Ammon's horn (tissue), 1 donor: ENCODE measurements around the gene SHANK3.
"Not testable (repeated sequence)": the region's sequence is repeated elsewhere in the genome, so short reads cannot be mapped to it uniquely, and the experiment has no call there.

Experiments used
- DNase-seq: peaks from one replicate; pipeline ENCODE4 v3.0.0-alpha.2; 2016; ENCODE audit warnings: low spot score

The SHANK3 gene

DNA sequence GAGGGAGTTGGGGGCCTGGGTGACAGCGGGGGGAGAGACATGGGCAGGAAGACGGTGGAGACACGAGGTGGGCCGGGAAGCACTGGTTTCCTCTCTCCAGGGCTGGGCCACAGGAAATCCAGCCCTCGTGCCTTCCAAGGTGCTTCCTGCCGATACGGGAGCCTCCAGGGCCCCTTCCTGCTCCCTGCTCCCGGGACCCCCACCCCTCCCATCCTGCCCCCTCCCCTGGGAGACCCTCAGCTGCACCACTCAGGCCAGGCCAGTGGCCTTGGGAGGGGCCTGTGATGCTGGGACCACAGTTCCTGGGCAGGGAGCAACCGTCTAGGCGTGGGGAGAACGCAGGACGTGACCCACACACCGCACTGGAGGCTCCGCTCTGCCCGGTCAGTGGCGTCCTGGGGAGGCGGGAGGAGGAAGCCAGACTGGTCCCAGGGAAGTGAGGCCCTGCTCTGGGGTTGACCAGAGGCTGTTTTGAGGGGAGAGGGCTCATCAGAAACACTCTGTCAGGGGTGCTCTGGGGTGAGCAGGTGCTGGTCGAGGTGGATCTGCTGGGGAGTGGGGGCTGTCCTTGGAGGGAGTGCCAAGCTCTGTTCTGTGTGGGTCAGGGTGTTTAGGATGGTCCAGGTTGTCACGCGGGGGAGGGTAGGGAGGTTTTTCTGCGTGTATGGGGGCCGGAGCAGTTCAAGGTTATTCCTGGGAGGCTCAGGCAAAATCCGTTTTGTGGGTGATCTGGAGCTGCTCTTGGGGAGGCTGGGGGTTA, at the start of gene SHANK3:
Gene SHANK3, plus strand, starts transcription at position 353 of the 760 bp plus-strand sequence.
- no peak for DNase-seq

DNA sequence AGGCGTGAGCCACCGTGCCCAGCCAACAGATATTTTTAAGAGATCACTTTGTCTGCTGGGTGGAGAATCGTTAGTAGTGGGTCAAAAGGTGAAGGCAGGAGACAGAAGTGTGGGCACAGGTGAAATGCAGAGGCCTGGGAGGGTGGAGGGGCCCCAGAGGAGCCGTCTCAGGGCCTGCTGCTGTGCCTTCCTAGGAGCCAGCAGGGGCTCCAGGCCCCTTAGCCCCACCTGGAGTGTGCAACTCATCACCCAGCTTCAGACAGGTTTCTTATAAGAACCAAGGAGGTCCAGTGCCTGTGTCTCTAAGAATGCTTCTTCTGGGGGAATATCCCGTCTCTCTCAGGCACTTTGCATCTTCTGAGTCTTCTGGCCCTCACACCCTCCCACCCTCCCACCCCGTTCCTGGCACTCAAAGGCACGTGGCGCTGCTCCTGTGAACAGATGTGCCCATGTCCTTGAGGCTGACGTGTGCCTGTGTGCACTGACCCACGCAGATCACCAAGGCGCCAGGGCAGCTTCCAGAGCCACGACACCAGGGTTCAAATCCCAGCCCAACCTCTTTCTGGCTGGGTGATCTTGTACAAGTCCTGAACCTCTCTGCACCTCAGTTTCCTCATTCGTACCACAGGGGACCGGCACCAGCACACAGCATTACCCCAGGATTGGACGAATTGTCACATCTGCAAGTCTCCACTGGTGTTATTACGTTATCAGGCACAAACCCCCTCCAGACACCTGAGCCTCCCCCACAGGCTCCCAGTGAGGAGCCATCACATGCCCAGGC, 48.1 kb upstream of the SHANK3 start:
- DNase-seq, result no peak

DNA sequence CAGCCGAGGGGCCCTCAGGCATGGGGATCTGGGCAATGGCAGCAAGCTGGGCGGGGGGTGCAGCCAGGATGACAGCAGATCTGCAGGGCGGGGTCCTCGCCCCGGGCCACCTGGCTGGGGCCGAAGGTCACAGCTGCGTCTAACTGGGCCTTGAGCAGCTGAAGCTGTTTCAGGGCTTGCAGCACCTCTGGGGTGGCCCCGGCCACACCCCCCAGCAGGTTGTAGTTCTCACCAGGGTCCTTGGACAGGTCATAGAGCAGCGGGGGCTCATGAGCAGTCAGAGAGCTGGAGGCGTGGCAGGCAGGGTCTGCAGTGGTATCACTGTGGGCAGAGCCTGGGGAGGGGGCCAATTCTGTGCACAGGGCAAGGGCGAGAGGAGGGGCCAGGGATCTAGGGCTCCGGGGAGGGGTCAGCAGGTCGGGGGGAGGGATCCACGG, 47.5 kb upstream of the SHANK3 start:
- DNase-seq, result no peak

DNA sequence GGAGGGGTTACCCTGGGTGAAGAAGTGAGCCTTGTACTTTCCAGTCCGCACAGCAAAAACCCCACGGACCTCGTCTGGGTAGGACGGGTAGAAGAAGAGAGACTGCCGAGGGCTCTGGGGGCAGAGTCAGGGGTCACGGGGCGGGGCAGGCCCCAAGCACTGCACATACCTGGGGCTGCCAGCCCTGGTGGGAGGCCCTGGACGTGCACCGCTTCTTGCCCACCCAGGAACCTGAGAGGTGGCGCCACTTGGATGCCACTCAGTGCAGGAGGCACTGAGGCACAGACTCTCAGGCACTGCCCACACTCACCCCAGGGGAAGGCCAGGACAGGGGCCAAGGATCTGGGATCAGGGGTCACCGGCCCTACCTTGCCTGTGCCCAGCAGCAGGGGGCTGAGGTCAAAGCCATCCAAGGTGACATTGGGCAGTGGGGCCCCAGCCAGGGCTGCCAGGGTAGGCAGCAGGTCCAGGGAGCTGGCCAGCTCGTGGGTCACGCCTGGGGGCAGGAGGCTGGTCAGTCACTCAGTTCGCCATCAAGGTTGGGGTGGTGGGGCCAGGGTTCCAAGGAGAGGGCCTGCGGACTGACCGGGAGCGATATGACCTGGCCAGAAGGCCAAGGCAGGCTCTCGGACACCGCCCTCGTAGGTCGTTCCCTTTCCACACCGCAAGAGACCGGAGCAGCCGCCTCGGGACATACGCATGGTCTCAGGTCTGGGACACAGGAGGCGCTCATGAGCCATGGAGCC, 46.9 kb upstream of the SHANK3 start:
- DNase-seq, result no peak

DNA sequence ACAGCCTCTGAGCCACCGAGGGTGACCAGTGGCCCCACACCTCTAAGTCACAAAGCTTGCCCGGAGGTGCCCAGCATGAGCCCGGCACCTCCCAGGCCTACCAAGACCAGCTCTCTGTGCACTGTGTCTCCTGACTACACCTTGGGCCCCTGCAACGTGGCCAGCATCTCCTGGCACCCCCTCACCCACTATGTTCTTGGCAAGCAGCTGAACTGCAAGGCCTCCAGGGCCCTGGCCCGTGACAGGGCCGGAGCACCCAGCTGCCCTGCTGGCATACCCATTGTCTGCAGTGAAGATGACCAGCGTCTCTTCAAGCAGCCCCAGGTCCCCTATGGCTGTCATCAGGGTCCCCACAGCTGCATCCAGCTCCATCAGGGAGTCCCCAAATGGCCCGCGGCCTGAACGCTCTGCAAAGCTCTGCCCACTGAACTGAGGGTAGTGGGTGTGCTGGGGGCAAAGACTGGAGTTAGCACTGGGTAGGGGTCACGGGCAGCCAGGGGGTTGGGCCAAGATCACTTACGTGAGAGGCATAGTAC, 46.2 kb upstream of the SHANK3 start:
- DNase-seq, result no peak

DNA sequence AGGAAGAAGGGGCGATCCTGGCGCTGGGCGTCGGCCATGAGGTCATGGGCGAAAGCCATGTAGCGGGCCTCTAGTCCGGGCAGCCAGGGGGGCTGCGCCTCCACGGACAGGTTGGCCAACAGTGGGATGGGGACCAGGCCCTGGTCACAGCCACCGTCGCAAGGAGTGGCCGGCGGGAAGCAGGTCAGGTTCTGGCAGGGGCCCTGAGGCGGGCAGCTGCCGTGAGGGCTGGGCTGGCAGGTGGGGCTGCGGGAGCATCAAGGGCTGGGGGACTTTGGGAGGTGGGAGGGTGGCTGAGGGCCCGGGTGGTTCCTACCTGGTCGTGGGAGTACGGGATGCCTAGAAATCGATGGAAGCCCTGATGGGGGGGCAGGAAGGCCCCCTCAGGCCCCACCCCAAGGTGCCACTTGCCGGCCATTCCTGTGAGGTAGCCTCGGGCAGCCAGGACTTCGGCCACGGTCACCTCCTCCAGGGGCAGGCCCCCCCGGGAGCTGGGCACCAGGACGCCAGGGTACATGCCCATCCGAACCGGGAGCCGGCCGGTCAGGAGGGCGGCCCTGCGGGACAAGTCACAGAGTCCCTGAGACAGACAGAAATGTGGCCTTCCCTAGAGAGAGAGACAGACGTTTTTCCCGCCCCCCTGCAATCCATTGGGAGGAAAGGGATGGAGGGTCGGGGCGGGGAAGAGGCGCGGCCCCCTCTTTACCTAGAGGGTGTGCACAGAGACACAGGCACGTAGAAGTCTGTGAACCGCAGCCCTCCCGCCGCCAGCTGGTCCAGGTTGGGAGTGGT, 45.6 kb upstream of the SHANK3 start:
- no peak for DNase-seq

DNA sequence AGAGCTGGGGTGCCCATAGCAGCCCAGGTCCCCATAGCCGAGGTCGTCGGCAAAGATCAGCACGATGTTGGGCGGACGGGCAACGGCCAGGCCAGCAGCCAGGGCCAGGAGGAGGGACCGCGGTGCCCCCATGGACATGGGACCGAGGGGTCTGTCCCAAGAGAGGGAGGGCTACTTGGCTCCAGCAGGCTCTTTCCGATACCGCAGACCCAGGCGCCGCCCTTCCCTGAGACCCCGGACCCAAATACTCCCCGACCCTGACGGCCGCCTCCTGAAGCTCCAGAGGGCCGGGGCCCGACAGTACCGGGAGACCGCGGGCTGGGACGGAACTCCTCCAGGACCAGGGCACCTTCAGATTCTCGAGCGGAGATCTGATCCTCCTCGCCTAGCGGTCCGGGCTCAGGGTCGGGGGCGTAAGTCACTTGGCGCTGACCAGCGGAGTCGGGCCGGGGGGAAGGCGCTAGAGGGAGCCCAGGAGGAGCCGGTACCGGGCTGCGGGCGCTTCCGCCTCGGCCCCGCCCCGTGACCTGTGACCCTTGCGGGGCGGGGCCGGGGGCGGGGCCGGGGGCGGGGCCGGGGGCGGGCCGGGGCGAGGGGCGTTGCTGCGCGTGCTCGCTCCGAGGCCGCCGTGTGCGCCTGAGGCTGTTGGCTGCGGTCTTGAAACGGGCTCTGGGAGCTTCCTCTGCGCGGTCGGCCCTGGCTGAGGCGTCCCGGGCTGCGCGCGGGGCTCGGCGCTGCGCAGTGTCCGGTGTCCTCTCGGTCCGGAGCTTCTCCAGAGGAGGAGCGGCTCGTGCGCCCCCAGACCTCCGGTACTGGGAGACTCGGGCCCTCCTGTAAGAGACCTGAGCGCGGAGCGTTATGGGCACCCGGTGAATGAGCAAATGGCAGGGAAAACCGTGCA, 44.7 kb upstream of the SHANK3 start, which contains the start of gene ARSA:
Gene ARSA, minus strand, starts transcription at position 511 of the 901 bp plus-strand sequence. Its CDS starts 373 bp downstream, at position 138.
- peak; percentile 93 for DNase-seq

DNA sequence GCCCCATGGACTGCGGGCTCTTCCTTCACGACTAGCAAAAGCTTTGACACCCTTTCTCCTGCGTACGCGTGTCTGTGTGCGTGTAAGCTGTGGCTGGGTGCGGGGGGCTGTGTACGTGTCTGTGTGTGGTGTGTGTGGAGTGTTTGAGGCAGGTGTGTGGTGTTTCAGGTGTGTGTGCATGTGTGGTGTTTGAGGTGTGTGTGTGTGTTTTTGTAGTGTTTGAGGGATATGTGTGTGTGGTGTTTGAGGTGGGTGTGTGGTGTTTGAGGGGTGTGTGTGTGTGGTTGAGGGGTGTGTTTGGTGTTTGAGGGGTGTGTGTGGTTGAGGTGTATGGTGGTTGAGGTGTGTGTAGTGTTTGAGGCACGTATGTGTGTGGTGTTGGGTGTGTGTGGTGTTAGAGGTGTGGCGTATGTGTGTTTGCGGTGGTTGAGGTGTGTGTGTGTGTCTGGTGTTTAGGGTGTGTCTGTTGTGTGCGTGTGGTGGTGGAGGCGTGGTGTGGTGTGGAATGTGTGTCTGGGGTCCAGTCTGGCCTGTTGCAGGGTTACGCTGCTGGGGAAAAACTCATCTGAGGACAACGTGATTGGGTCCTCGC, 44.0 kb upstream of the SHANK3 start:
- no peak for DNase-seq

DNA sequence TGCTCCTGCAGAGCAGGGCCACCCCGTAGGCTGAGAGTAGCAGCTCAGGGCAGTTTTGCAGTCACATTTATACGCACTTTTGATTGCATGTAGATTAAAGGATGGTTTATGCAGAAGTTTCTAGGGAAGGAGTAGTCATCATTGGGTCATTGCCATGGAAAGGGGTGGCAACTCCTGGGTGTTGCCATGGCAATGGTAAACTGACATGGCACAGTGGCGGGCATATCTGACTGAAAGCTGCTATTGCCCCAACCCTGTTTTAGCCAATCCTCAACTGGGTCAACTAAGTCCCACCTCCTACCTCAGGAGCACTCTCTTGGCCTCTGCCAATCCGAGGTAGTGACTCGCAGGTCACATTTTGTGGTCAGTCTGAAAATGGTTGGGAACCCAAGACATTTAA, 42.2 kb upstream of the SHANK3 start:
- DNase-seq, result no peak

DNA sequence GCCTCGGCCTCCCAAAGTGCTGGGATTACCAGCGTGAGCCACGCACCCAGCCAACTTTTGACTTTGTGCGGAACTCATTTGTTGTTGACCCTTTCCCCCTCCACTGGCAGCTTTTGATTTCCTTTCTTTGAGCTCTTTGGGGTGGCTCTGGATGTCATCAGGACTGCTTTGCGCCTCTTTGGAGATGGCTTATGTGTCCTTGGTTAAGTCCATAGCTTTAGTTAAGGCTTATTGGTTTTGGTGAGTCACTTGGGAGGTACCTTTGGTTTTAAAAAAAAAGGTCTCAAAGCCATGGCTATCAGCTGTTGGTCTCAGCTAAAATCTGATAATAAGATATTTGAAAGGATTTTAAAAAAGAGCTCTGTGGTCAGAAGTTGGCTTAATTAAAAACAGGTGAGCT, 39.5 kb upstream of the SHANK3 start:
- no peak for DNase-seq

DNA sequence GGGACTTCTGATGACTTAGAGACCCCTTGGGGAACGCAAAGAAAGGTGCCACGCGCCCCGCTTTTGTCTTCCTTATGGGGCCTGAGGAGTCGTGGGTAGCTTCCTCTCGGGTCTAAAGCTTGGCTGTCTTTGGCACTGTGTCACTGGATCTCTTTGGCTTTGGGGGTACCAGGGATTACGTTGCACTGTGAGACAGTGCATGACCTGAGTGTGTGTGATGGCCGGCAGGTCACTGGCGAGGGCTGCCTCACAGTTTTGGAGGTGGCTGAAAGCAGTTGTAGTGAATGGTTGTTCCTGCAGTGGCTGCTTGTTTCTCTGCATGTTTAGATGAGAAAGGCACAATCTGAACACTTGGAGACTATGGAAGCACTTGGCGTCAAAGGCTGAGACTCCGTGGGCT, 38.9 kb upstream of the SHANK3 start:
- DNase-seq, result no peak

DNA sequence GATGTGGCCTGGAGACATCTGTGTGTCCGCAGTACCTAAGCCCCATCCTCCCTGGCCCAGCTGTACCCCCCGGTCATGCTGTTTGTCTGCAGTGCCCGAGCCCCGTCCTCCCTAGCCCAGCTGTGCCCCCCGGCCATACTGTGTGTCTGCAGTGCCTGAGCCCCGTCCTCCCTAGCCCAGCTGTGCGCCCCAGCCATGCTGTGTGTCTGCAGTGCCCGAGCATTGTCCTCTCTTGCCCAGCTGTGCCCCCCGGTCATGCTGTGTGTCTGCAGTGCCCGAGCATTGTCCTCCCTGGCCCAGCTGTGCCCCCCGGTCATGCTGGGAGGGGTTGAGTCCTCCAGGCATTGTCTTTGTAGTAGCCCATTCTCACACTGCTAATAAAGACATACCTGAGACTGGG, 37.0 kb upstream of the SHANK3 start:
- no peak for DNase-seq

DNA sequence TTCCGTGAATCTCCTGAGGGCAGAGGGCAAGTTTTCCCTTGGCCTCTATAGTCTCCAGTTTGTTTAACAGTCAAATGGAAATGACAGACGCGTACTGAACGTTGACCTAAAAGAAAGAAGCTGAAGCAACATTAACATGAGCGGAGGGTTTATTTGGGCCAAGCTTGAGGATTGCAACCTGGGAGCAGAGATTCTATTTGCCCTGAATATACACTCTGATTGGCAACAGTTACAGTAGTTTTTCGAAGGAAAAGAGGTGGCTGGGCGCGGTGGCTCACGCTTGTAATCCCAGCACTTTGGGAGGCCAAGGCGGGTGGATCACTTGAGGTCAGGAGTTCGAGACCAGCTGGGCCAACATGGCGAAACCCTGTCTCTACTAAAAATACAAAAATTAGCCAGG, 32.3 kb upstream of the SHANK3 start:
- DNase-seq, result not testable (repeated sequence)

DNA sequence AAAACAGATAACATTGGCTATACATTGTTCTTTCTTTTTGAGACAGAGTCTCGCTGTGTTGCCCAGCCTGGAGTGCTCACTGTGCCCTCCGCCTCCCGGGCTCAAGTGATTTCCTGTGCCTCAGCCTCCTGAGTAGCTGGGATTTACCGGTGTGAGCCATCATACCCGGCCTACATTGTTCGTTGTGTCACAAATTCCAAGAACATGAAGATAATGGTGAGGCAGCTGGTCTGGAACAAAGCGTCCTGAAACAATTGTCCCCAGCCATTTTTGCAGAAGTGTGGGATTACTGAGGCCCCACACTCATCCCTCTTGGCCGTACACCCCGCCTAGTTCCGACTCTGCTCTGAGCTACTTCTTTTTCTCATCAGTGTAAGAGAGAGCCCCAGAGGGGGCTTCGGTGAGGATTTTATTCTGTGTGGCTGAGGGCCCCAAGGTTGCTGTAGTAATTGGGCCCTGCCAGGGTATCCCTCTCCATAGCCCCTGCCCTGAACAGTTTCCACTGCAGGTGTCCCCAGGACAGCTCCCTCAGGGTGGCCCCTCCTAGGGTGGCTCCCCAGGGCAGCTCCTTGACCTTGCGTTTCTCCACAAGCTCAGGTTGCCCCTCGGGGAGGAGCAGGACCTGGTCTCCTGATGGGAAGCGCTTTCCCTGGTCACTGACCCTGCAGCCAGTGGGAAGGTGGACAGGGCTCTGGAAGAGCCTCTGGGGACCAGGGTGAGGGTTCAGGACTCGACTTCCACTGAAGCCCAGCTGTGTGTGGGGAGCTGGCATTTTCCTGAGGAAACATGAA, 31.6 kb upstream of the SHANK3 start:
- DNase-seq, result no peak

DNA sequence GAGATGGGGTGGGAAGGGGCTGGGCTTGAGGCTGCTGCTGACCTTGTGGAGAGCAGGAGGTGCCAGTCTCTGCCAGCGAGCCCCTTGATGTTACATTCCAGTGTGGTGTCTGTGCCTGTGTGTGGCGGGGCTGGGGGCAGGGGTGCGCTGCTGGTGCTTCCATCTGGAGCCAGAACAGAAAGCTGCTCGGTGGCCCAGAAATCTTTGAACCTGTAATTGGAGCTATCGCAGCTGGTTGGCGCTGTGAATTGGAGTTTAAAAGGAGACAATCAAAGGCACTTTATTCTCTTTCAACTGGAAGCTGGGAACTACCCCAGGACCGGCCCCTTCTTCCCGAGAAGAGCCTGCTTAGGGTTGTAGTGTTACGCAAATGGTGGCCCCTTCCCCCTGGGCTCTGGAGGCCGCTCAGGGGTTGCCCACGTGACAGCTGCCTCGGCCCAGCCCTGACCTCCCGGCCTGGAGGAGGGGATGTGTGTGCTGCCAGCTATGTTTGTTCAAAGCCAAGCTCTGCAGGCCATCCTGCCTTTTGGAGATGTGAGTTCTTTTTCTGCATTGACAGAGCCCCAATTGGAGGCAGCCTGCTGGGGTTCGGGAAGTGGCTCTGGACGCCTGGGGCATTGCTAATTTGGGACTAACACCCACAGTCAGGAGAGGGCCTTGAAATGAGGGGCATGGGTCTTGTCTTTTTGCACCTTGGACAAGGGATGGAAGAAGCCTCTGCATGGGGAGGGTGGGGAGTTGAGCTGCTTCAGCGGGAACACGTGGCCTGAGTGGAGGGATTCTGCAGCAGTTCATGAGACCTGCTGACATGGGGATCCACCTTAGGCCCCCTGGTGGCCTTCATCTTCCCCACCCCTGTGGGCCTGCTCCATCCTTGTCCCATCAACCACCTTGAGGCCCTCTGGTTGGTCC, 30.7 kb upstream of the SHANK3 start:
- peak; percentile 71 for DNase-seq

DNA sequence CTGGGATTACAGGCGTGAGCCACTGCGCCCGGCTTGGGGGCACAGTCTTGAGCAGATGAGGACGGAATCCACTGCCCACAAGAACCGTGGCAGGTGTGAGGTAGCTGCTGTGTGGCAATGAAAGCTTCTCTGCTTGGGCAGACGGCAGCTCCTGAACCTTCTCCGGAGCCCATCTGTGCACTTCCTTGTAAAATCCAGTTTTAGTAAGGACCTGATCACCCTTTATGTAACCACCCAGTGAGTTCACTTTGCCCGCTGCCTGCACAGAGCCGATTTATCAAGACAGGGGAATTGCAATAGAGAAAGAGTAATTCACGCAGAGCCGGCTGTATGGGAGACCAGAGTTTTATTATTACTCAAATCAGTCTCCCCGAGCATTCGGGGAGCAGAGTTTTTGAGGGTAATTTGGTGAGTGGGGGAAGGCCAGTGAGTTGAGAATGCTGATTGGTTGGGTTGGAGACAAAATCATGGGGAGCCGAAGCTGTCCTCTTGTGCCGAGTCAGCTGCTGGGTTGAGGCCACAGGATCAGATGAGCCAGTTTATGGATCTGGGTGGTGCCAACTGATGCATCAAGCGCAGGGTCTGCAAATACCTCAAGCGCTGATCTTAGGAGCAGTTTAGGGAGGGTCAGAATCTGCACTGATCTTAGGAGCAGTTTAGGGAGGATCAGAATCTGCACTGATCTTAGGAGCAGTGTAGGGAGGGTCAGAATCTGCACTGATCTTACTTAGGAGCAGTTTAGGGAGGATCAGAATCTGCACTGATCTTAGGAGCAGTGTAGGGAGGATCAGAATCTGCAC, 29.4 kb upstream of the SHANK3 start:
- not testable (repeated sequence) for DNase-seq

DNA sequence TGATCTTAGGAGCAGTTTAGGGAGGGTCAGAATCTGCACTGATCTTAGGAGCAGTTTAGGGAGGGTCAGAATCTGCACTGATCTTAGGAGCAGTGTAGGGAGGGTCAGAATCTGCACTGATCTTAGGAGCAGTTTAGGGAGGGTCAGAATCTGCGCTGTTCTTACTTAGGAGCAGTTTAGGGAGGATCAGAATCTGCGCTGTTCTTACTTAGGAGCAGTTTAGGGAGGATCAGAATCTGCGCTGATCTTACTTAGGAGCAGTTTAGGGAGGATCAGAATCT, 28.9 kb upstream of the SHANK3 start:
- not testable (repeated sequence) for DNase-seq
